GM21423 (cell line): Measurements from ENCODE around the gene FYCO1.

Experiments used
- ATAC-seq: cut with Tn5 transposase; IDR thresholded peaks from one replicate; pipeline ENCODE4 v1.9.1; 2021; ENCODE audit warnings: mild to moderate bottlenecking, moderate library complexity; ENCODE audit not compliant: unreplicated experiment

Gene FYCO1

GRCh38 chr3:45965653-45966052 is 30.0 kb downstream of the FYCO1 start:
- no peak for ATAC-seq

- ATAC-seq, result no peak
Observed at GRCh38 chr3:45965253-45965652, 30.4 kb downstream of the FYCO1 start.

GRCh38 chr3:45964139-45964538 is 31.5 kb downstream of the FYCO1 start:
- ATAC-seq, result no peak

GRCh38 chr3:45962033-45962432 is 33.6 kb downstream of the FYCO1 start:
- ATAC-seq, result no peak

GRCh38 chr3:45960289-45960688 is 35.3 kb downstream of the FYCO1 start:
- ATAC-seq, result no peak

- ATAC-seq, result no peak
Observed at GRCh38 chr3:45959201-45959600, 36.4 kb downstream of the FYCO1 start.

- ATAC-seq, result no peak
Observed at GRCh38 chr3:45958321-45958791, 37.3 kb downstream of the FYCO1 start.

GRCh38 chr3:45957586-45957985 is 38.0 kb downstream of the FYCO1 start:
- ATAC-seq, result no peak

GRCh38 chr3:45955706-45956105 is 39.9 kb downstream of the FYCO1 start:
- no peak for ATAC-seq

GRCh38 chr3:45955017-45955647 is 40.5 kb downstream of the FYCO1 start:
- ATAC-seq, result no peak

- no peak for ATAC-seq
Observed at GRCh38 chr3:45954306-45954705, 41.3 kb downstream of the FYCO1 start.

GRCh38 chr3:45953536-45953935 is 42.1 kb downstream of the FYCO1 start:
- no peak for ATAC-seq

- no peak for ATAC-seq
Observed at GRCh38 chr3:45952456-45952855, 43.2 kb downstream of the FYCO1 start.

- no peak for ATAC-seq
Observed at GRCh38 chr3:45951946-45952345, 43.7 kb downstream of the FYCO1 start.

- no peak for ATAC-seq
Observed at GRCh38 chr3:45950686-45951600, 44.7 kb downstream of the FYCO1 start.

GRCh38 chr3:45950131-45950530 is 45.5 kb downstream of the FYCO1 start:
- ATAC-seq, result no peak

GRCh38 chr3:45949432-45949831 is 46.2 kb downstream of the FYCO1 start:
- no peak for ATAC-seq

- ATAC-seq, result no peak
Observed at GRCh38 chr3:45948881-45949280, 46.7 kb downstream of the FYCO1 start.

- no peak for ATAC-seq
Observed at GRCh38 chr3:45948311-45948781, 47.3 kb downstream of the FYCO1 start.

- no peak for ATAC-seq
Observed at GRCh38 chr3:45947361-45947760, 48.3 kb downstream of the FYCO1 start.

GRCh38 chr3:45946875-45947274 is 48.7 kb downstream of the FYCO1 start:
- ATAC-seq, result no peak

GRCh38 chr3:45946307-45946706 is 49.3 kb downstream of the FYCO1 start:
- ATAC-seq, result no peak
